ENCODE measurements around the gene CHCHD6.

The CHCHD6 gene

GRCh38 chr3:126765187-126766069 lies 61.4 kb downstream of the CHCHD6 start:
- no peak overlapping the region for H3K4me3 ChIP-seq (ENCODE audit: low read length)
- TF ChIP-seq, protein P1, sequence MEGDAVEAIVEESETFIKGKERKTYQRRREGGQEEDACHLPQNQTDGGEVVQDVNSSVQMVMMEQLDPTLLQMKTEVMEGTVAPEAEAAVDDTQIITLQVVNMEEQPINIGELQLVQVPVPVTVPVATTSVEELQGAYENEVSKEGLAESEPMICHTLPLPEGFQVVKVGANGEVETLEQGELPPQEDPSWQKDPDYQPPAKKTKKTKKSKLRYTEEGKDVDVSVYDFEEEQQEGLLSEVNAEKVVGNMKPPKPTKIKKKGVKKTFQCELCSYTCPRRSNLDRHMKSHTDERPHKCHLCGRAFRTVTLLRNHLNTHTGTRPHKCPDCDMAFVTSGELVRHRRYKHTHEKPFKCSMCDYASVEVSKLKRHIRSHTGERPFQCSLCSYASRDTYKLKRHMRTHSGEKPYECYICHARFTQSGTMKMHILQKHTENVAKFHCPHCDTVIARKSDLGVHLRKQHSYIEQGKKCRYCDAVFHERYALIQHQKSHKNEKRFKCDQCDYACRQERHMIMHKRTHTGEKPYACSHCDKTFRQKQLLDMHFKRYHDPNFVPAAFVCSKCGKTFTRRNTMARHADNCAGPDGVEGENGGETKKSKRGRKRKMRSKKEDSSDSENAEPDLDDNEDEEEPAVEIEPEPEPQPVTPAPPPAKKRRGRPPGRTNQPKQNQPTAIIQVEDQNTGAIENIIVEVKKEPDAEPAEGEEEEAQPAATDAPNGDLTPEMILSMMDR (IDR thresholded peaks at IDR 0.05; ENCODE audit: insufficient read depth, low read depth, low read length, missing control alignments), result no peak
- no peak for DNase-seq (ENCODE audit: low read depth)

GRCh38 chr3:126766653-126767052 lies 62.6 kb downstream of the CHCHD6 start:
- no peak overlapping the region for H3K4me3 ChIP-seq (ENCODE audit: low read length)
- no peak for DNase-seq (ENCODE audit: low read depth)
- TF ChIP-seq, protein P1 (IDR thresholded peaks at IDR 0.05; ENCODE audit: insufficient read depth, low read depth, low read length, missing control alignments), result no peak

GRCh38 chr3:126768903-126769302 lies 64.9 kb downstream of the CHCHD6 start:
- DNase-seq (ENCODE audit: low read depth), result no peak
- no peak overlapping the region for H3K4me3 ChIP-seq (ENCODE audit: low read length)
- TF ChIP-seq, protein P1 (IDR thresholded peaks at IDR 0.05; ENCODE audit: insufficient read depth, low read depth, low read length, missing control alignments), result no peak

GRCh38 chr3:126770096-126770495 lies 66.1 kb downstream of the CHCHD6 start:
- no peak overlapping the region for H3K4me3 ChIP-seq (ENCODE audit: low read length)
- DNase-seq (ENCODE audit: low read depth), result no peak
- TF ChIP-seq, protein P1 (IDR thresholded peaks at IDR 0.05; ENCODE audit: insufficient read depth, low read depth, low read length, missing control alignments), result no peak

- H3K4me3 ChIP-seq (ENCODE audit: low read length), result no peak overlapping the region
- DNase-seq (ENCODE audit: low read depth), result peak; percentile 76
- TF ChIP-seq, protein P1 (IDR thresholded peaks at IDR 0.05; ENCODE audit: insufficient read depth, low read depth, low read length, missing control alignments), result no peak
Observed at GRCh38 chr3:126773167-126773566, 69.1 kb downstream of the CHCHD6 start.

GRCh38 chr3:126773783-126774182 lies 69.7 kb downstream of the CHCHD6 start:
- TF ChIP-seq, protein P1 (IDR thresholded peaks at IDR 0.05; ENCODE audit: insufficient read depth, low read depth, low read length, missing control alignments), result no peak
- no peak overlapping the region for H3K4me3 ChIP-seq (ENCODE audit: low read length)
- peak; percentile 24 for DNase-seq (ENCODE audit: low read depth)

DNA sequence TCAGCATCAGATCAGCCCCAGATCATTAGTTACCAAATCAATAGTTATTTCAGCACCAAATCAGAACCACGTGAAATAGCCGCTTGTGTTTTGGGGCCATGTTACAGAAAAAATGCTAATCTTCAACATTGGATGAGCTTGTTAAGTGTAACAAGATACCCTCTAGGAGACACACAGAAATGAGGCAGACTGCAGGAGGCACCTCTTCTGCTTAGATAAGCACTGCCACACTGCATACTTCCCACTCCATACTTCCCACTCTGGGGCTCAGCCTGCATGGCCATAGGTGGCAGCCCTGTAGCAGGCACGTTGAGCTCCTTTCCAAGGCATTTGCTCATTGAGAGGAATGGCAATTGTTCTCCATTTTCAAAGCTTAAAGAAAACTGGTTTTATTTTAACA lies 73.3 kb downstream of the CHCHD6 start:
- no peak for DNase-seq (ENCODE audit: low read depth)
- no peak overlapping the region for H3K4me3 ChIP-seq (ENCODE audit: low read length)
- TF ChIP-seq, protein P1 (IDR thresholded peaks at IDR 0.05; ENCODE audit: insufficient read depth, low read depth, low read length, missing control alignments), result no peak

All from epithelial cell of esophagus (primary cell).